ENCODE data around the gene NANP. TPM values are rescaled to one million over a fixed set of nuclear protein-coding genes. Genes with fewer than 3 reads are reported as not detected.
"Not testable (repeated sequence)": the region's sequence is repeated elsewhere in the genome, so short reads cannot be mapped to it uniquely, and the experiment has no call there.

The NANP gene
- total RNA-seq, 1 experiment from 2014 or later, result 7.3 TPM

DNA sequence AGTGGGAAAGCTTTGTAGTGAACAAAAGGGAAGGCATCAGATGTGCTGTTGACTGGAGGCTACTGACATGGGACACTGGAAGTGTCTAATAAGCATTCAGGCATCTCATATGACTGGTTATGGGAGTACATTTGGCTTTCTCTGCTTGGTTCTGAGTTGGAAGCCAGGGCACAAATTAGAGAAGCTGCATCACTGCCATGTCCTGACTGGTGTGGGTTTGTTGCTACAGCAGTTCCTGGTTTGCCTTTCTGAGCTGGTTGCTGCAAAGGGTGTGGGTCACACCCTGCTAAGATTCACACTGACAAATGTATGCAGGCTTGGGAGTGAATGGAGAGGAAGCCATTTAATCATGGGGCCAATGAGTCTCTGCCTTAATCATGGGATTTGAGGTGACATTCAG, 36.2 kb upstream of the NANP start:
- H3K4me1 ChIP-seq (ENCODE audit: control insufficient read depth in 1 of 2, insufficient read depth in 2 of 2, low read length in 2 of 2), result peaks cover 0 to 7% of the 10 kb centered on the region in 2 experiments; a peak in 1 of 4 replicates
- POLR2A ChIA-PET, result no interaction called here
- H4K20me1 ChIP-seq (ENCODE audit: insufficient read depth), result no peaks in the 10 kb centered on the region
- H3K4me2 ChIP-seq (ENCODE audit: low read length), result no peak overlapping the region
- no peaks in the 10 kb centered on the region for H3K9me2 ChIP-seq (ENCODE audit: insufficient read depth)
- H2AFZ ChIP-seq (ENCODE audit: low read depth, low read length, poor library complexity, severe bottlenecking), result no peak overlapping the region
- DNase-seq (ENCODE audit: low read depth, low spot score), result no peak
- H3K36me3 ChIP-seq (ENCODE audit: control insufficient read depth in 1 of 2, insufficient read depth in 2 of 2, low read length in 2 of 2), result no peaks in the 10 kb centered on the region
- CTCF ChIA-PET, result no interaction called here
- TF ChIP-seq SRF (IDR thresholded peaks at IDR 0.05; ENCODE audit: low read depth) (no peak), SIN3A (IDR thresholded peaks at IDR 0.05; ENCODE audit: low read depth) (no peak), ELF1 (IDR thresholded peaks at IDR 0.05; ENCODE audit: borderline replicate concordance, low read depth) (no peak), CBX3 (IDR thresholded peaks at IDR 0.05; ENCODE audit: low read depth) (no peak)
- RAD21 ChIA-PET (ENCODE audit: low non-redundant PET in 1 of 2, low total read pairs in 2 of 2, uncharacterized antibody in 2 of 2, unreplicated experiment in 2 of 2), result no interaction called here
- H3K4me3 ChIP-seq (replicated peaks in 1 of 2; ENCODE audit: low read depth in 1 of 2, low read length in 2 of 2), result no peak overlapping the region
- intact Hi-C loops (cut with micrococcal nuclease), result loop anchor here (5.0 kb wide), 1 partner anchor 32 kb away; no protein-coding TSS in a partner anchor
- no TSS peak for BruUV-seq (replicated peaks)
- H3K9ac ChIP-seq (ENCODE audit: low read length), result no peak overlapping the region
- H3K27ac ChIP-seq (ENCODE audit: low read depth, low read length), result no peak overlapping the region
- no peaks in the 10 kb centered on the region for H3K27me3 ChIP-seq (ENCODE audit: insufficient read depth, low read length)
- no peaks in the 10 kb centered on the region for H3K9me3 ChIP-seq (ENCODE audit: control insufficient read depth in 1 of 2, insufficient read depth in 1 of 2, low read depth in 1 of 2, low read length in 2 of 2)
- no peak for ATAC-seq
- H3K79me2 ChIP-seq (ENCODE audit: insufficient read depth, low read length), result no peaks in the 10 kb centered on the region

DNA sequence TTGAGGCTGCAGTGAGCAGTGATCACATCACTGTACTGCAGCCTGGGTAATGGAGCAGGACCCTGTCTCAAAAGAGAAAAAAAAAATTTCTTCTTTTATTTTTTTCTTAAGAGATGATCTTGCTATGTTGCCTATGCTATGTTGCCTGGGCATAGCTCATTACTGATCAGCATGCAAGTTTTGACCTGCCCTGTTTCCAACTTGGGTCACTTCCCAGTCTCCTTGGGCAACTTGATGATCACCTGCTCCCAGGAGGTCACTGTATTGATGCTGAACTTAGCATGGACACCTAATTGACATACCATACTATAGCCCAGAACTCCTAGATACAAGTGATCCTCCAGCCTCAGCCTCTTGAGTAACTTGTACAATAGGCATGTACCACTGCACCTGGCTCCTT, 30.7 kb upstream of the NANP start:
- BruUV-seq (replicated peaks), result no TSS peak
- ATAC-seq, result no peak

GRCh38 chr20:25652866-25653265, 29.1 kb upstream of the NANP start:
- H3K79me2 ChIP-seq (ENCODE audit: insufficient read depth, low read length); H3K36me3 ChIP-seq (ENCODE audit: control insufficient read depth in 1 of 2, insufficient read depth in 2 of 2, low read length in 2 of 2); H4K20me1 ChIP-seq (ENCODE audit: insufficient read depth); CTCF ChIA-PET; H3K27ac ChIP-seq (ENCODE audit: low read depth, low read length); RAD21 ChIA-PET (ENCODE audit: low non-redundant PET in 1 of 2, low total read pairs in 2 of 2, uncharacterized antibody in 2 of 2, unreplicated experiment in 2 of 2); H3K4me1 ChIP-seq (ENCODE audit: control insufficient read depth in 1 of 2, insufficient read depth in 2 of 2, low read length in 2 of 2); H3K27me3 ChIP-seq (ENCODE audit: insufficient read depth, low read length); H3K9me2 ChIP-seq (ENCODE audit: insufficient read depth); DNase-seq (ENCODE audit: low read depth, low spot score); H2AFZ ChIP-seq (ENCODE audit: low read depth, low read length, poor library complexity, severe bottlenecking); H3K4me2 ChIP-seq (ENCODE audit: low read length); H3K9ac ChIP-seq (ENCODE audit: low read length); POLR2A ChIA-PET; intact Hi-C loops (cut with micrococcal nuclease); ATAC-seq; H3K9me3 ChIP-seq (ENCODE audit: control insufficient read depth in 1 of 2, insufficient read depth in 1 of 2, low read depth in 1 of 2, low read length in 2 of 2); H3K4me3 ChIP-seq (replicated peaks in 1 of 2; ENCODE audit: low read depth in 1 of 2, low read length in 2 of 2); BruUV-seq (replicated peaks): not testable (repeated sequence)

More for the DNA sequence above, 30.7 kb upstream of the NANP start:
- Histone ChIP-seq H3K4me2 (ENCODE audit: low read length) (no peak overlapping the region), H3K9me2 (ENCODE audit: insufficient read depth) (no peaks in the 10 kb centered on the region), H3K9me3 (ENCODE audit: control insufficient read depth in 1 of 2, insufficient read depth in 1 of 2, low read depth in 1 of 2, low read length in 2 of 2) (no peaks in the 10 kb centered on the region), H3K9ac (ENCODE audit: low read length) (no peak overlapping the region), H3K27ac (ENCODE audit: low read depth, low read length) (no peak overlapping the region), H4K20me1 (ENCODE audit: insufficient read depth) (no peaks in the 10 kb centered on the region), H3K36me3 (ENCODE audit: control insufficient read depth in 1 of 2, insufficient read depth in 2 of 2, low read length in 2 of 2) (peaks cover 0 to 5% of the 10 kb centered on the region in 2 experiments; a peak in 1 of 4 replicates), H2AFZ (ENCODE audit: low read depth, low read length, poor library complexity, severe bottlenecking) (no peak overlapping the region), H3K4me3 (replicated peaks in 1 of 2; ENCODE audit: low read depth in 1 of 2, low read length in 2 of 2) (no peak overlapping the region), H3K4me1 (ENCODE audit: control insufficient read depth in 1 of 2, insufficient read depth in 2 of 2, low read length in 2 of 2) (peaks cover 0 to 7% of the 10 kb centered on the region in 2 experiments; a peak in 1 of 4 replicates), H3K79me2 (ENCODE audit: insufficient read depth, low read length) (no peaks in the 10 kb centered on the region), H3K27me3 (ENCODE audit: insufficient read depth, low read length) (no peaks in the 10 kb centered on the region)
- intact Hi-C loops (cut with micrococcal nuclease), result no loop called here
- CTCF ChIA-PET, result no interaction called here
- TF ChIP-seq ZNF274 (IDR thresholded peaks at IDR 0.05; ENCODE audit: low read depth, low read length), result no peak
- no peak for TF ChIP-seq SP1 (IDR thresholded peaks at IDR 0.05; ENCODE audit: low read depth)
- TF ChIP-seq CEBPB (IDR thresholded peaks at IDR 0.05; ENCODE audit: low read depth), result no peak
- no peak for TF ChIP-seq ELF1 (IDR thresholded peaks at IDR 0.05; ENCODE audit: borderline replicate concordance, low read depth)
- TF ChIP-seq RAD21 (IDR thresholded peaks at IDR 0.05; ENCODE audit: low read depth), result no peak
- TF ChIP-seq, protein P1, sequence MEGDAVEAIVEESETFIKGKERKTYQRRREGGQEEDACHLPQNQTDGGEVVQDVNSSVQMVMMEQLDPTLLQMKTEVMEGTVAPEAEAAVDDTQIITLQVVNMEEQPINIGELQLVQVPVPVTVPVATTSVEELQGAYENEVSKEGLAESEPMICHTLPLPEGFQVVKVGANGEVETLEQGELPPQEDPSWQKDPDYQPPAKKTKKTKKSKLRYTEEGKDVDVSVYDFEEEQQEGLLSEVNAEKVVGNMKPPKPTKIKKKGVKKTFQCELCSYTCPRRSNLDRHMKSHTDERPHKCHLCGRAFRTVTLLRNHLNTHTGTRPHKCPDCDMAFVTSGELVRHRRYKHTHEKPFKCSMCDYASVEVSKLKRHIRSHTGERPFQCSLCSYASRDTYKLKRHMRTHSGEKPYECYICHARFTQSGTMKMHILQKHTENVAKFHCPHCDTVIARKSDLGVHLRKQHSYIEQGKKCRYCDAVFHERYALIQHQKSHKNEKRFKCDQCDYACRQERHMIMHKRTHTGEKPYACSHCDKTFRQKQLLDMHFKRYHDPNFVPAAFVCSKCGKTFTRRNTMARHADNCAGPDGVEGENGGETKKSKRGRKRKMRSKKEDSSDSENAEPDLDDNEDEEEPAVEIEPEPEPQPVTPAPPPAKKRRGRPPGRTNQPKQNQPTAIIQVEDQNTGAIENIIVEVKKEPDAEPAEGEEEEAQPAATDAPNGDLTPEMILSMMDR (IDR thresholded peaks at IDR 0.05 in 2 of 3, conservative IDR thresholded peaks at IDR 0.05 in 1 of 3; ENCODE audit: borderline replicate concordance in 1 of 3, insufficient read depth in 1 of 3, low read depth in 2 of 3, low read length in 2 of 3), result no peak
- no peak for TF ChIP-seq ZFX (IDR thresholded peaks at IDR 0.05)
- TF ChIP-seq POLR2AphosphoS5 (IDR thresholded peaks at IDR 0.05; ENCODE audit: low read depth, low read length), result no peak
- DNase-seq (ENCODE audit: low read depth, low spot score), result no peak
- RAD21 ChIA-PET (ENCODE audit: low non-redundant PET in 1 of 2, low total read pairs in 2 of 2, uncharacterized antibody in 2 of 2, unreplicated experiment in 2 of 2), result no interaction called here
- POLR2A ChIA-PET, result no interaction called here
